Vagina (tissue), 2 donors: ENCODE results near the gene TIGD4. TPM values are rescaled to one million over a fixed set of nuclear protein-coding genes. Genes with fewer than 3 reads are reported as not detected.

Experiments
- DNase-seq, 2 donors: peaks; one replicate each; pipeline ENCODE4 v3.0.0-alpha.2; 2017; ENCODE audit errors: extremely low spot score in 2 of 2
- H3K27ac ChIP-seq: fragments of 200-600 bp; sonication (generic); one replicate; pipeline ENCODE4 v1.5.1; 2019
- H3K27me3 ChIP-seq: fragments of 200-600 bp; sonication (generic); one replicate; pipeline ENCODE4 v1.5.1; 2019
- H3K36me3 ChIP-seq, 2 donors: fragments of 200-600 bp; sonication (generic); one replicate each; pipeline ENCODE4 v1.5.1; 2017 to 2019
- H3K4me1 ChIP-seq: fragments of 200-600 bp; sonication (generic); one replicate; pipeline ENCODE4 v1.5.1; 2019
- H3K4me3 ChIP-seq, 2 donors: fragments of 200-600 bp; sonication (generic); 1 replicate in 1 of 2; 2 replicates in 1 of 2; pipeline ENCODE4 v1.5.1; 2016 to 2019
- H3K9me3 ChIP-seq: fragments of 200-600 bp; sonication (generic); one replicate; pipeline ENCODE4 v1.5.1; 2019
- POLR2A ChIP-seq, 2 donors: fragments of 450-650 bp; IDR thresholded peaks; one replicate each; pipeline ENCODE4 v1.6.1; 2017; ENCODE audit warnings: antibody characterized with exemption in 2 of 2, mild to moderate bottlenecking in 2 of 2, moderate library complexity in 2 of 2
- POLR2AphosphoS5 ChIP-seq, 2 donors: sonication (generic); formaldehyde crosslinking; IDR thresholded peaks; one replicate each; pipeline ENCODE4 v1.9.0; 2017; ENCODE audit warnings: antibody characterized with exemption in 2 of 2, mild to moderate bottlenecking in 2 of 2, low read depth in 1 of 2; ENCODE audit not compliant: insufficient read depth in 1 of 2
- intact Hi-C: fragments of 100-400 bp; cut with DNase I; formaldehyde crosslinking; loops from one replicate; pipeline ENCODE4 v1.15.1; 2023
- total RNA-seq: library from RNA; depleted of rRNA; stranded (reverse); fragments of >200 nt; gene quantifications from one replicate; pipeline ENCODE4 v1.2.3, GENCODE V29; 2016
- TF ChIP-seq, protein P1 (sequence below), 3 experiments: fragments of 450-650 bp in 2 of 3; fragments of 200-600 bp in 1 of 3; sonication (generic) in 1 of 3; IDR thresholded peaks; one replicate each; pipeline ENCODE4 v1.5.1; 2017 to 2019; ENCODE audit warnings: antibody characterized with exemption in 3 of 3, mild to moderate bottlenecking in 2 of 3, moderate library complexity in 2 of 3

The TIGD4 gene
- total RNA-seq, 1 donor from 2014 or later = 0.49 TPM

- DNase-seq = no peak
- no peaks in the 10 kb centered on the region for H3K9me3 ChIP-seq
- TF ChIP-seq, protein P1, sequence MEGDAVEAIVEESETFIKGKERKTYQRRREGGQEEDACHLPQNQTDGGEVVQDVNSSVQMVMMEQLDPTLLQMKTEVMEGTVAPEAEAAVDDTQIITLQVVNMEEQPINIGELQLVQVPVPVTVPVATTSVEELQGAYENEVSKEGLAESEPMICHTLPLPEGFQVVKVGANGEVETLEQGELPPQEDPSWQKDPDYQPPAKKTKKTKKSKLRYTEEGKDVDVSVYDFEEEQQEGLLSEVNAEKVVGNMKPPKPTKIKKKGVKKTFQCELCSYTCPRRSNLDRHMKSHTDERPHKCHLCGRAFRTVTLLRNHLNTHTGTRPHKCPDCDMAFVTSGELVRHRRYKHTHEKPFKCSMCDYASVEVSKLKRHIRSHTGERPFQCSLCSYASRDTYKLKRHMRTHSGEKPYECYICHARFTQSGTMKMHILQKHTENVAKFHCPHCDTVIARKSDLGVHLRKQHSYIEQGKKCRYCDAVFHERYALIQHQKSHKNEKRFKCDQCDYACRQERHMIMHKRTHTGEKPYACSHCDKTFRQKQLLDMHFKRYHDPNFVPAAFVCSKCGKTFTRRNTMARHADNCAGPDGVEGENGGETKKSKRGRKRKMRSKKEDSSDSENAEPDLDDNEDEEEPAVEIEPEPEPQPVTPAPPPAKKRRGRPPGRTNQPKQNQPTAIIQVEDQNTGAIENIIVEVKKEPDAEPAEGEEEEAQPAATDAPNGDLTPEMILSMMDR (IDR thresholded peaks at IDR 0.05) = no peak
- H3K4me1 ChIP-seq = no peaks in the 10 kb centered on the region
- H3K27ac ChIP-seq = no peak overlapping the region
- no peaks in the 10 kb centered on the region for H3K27me3 ChIP-seq
- no peaks in the 10 kb centered on the region for H3K36me3 ChIP-seq
- intact Hi-C loops = no loop called here
- H3K4me3 ChIP-seq = no peak overlapping the region
Observed at GRCh38 chr4:152748619-152749018, 30.9 kb downstream of the TIGD4 start.

DNA sequence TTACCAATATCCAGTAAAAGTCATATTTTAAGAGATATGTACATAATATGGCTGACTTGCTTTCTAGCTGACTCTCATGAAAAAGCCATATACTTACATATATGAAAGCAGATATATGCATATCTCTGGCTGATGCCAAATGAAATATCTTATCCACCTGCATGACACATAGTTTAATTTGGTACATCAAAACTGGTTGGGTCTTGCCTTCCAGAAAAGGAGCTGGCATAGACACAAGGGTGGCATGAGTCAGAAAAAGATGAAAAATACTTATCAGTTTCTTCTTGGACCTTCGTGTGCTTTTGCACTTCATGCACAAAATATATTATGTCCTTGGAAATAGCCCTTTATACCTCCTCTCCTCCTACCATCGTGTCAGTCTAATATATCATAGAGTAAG lies 32.1 kb downstream of the TIGD4 start:
- H3K4me3 ChIP-seq = no peak overlapping the region
- no peak for DNase-seq
- no peak overlapping the region for H3K27ac ChIP-seq
- no peaks in the 10 kb centered on the region for H3K4me1 ChIP-seq
- H3K36me3 ChIP-seq = no peaks in the 10 kb centered on the region
- TF ChIP-seq, protein P1 (IDR thresholded peaks at IDR 0.05) = no peak
- TF ChIP-seq POLR2AphosphoS5 (IDR thresholded peaks at IDR 0.05; ENCODE audit: insufficient read depth in 1 of 2, low read depth in 1 of 2) (no peak), POLR2A (IDR thresholded peaks at IDR 0.05) (no peak)
- no peaks in the 10 kb centered on the region for H3K9me3 ChIP-seq
- H3K27me3 ChIP-seq = no peaks in the 10 kb centered on the region
- intact Hi-C loops = no loop called here

DNA sequence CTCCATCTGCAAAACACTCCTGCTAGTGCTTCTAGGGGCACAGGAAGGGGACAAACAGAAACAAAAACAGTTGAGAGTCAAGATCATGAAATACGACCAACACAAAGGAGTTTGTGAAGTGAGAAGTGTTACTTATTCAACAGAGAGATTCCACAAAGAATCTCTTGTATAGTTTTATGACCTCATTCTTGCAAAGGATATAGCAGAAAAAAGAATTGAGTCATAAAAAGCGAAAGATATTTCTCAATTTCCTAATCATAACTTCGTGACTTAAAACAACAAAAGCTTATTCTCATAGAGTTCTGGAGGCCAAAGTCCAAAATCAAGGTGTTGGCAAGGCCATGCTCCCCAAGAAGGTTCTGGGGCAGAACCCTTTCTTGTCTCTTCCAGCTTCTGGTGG lies 40.7 kb downstream of the TIGD4 start:
- no peaks in the 10 kb centered on the region for H3K27me3 ChIP-seq
- intact Hi-C loops = no loop called here
- no peaks in the 10 kb centered on the region for H3K4me1 ChIP-seq
- H3K27ac ChIP-seq = no peak overlapping the region
- TF ChIP-seq, protein P1 (IDR thresholded peaks at IDR 0.05) = no peak
- TF ChIP-seq POLR2AphosphoS5 (IDR thresholded peaks at IDR 0.05; ENCODE audit: insufficient read depth in 1 of 2, low read depth in 1 of 2) (no peak), POLR2A (IDR thresholded peaks at IDR 0.05) (no peak)
- no peaks in the 10 kb centered on the region for H3K36me3 ChIP-seq
- no peak for DNase-seq
- no peak overlapping the region for H3K4me3 ChIP-seq
- no peaks in the 10 kb centered on the region for H3K9me3 ChIP-seq

GRCh38 chr4:152735906-152736305 lies 43.6 kb downstream of the TIGD4 start:
- no peak for DNase-seq
- H3K9me3 ChIP-seq = no peaks in the 10 kb centered on the region
- intact Hi-C loops = no loop called here

DNA sequence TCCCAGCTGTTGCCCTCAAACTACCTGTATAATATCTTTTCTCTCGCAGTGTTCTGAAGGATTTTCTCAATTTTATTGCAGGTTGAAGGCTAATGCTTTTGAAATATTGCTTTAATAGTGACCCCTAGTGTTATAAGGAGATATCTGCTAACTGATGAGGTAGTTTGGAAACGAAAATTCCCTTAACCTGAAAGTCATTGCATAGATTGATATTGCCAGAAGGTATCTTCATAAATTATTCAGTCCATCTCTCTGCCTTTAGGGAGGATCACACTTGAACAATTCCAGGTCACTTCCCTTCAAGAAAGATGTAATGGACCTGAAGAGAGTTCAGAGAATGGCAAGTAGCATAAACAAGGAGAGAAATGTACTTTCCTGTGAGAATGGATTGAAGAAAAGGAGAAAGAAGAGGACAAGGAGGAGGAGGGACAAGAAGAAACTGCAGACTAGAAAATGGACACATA lies 44.1 kb downstream of the TIGD4 start:
- Histone ChIP-seq H3K9me3 (no peaks in the 10 kb centered on the region), H3K27me3 (no peaks in the 10 kb centered on the region), H3K36me3 (no peaks in the 10 kb centered on the region), H3K4me1 (no peaks in the 10 kb centered on the region), H3K27ac (no peak overlapping the region), H3K4me3 (no peak overlapping the region)
- intact Hi-C loops = no loop called here
- DNase-seq = no peak
- no peak for TF ChIP-seq POLR2A (IDR thresholded peaks at IDR 0.05)
- TF ChIP-seq, protein P1 (IDR thresholded peaks at IDR 0.05) = peak in 1 of 3 experiments; percentile 17
- TF ChIP-seq POLR2AphosphoS5 (IDR thresholded peaks at IDR 0.05; ENCODE audit: insufficient read depth in 1 of 2, low read depth in 1 of 2) = no peak

More at GRCh38 chr4:152735906-152736305, 43.6 kb downstream of the TIGD4 start:
- H3K27me3 ChIP-seq = no peaks in the 10 kb centered on the region
- no peaks in the 10 kb centered on the region for H3K4me1 ChIP-seq
- TF ChIP-seq POLR2AphosphoS5 (IDR thresholded peaks at IDR 0.05; ENCODE audit: insufficient read depth in 1 of 2, low read depth in 1 of 2) (no peak), POLR2A (IDR thresholded peaks at IDR 0.05) (no peak)
- TF ChIP-seq, protein P1 (IDR thresholded peaks at IDR 0.05) = no peak
- H3K4me3 ChIP-seq = no peak overlapping the region
- no peaks in the 10 kb centered on the region for H3K36me3 ChIP-seq
- H3K27ac ChIP-seq = no peak overlapping the region
